Adrenal gland (tissue), 5 donors: ENCODE data around the gene RNU4-1.

Experiments
- POLR2A ChIP-seq, 2 donors: fragments of 450-650 bp; IDR thresholded peaks; one replicate each; pipeline ENCODE4 v1.6.1; 2017; ENCODE audit warnings: antibody characterized with exemption in 2 of 2, mild to moderate bottlenecking in 2 of 2, moderate library complexity in 1 of 2
- TF ChIP-seq, protein P1 (sequence below), 6 experiments: fragments of 450-650 bp in 4 of 6; fragments of 200-600 bp in 2 of 6; sonication (generic) in 1 of 6; IDR thresholded peaks; 1 replicate in 5 of 6; 2 replicates in 1 of 6; pipeline versions ENCODE4 v1.5.1 to v1.8.0; 2016 to 2021; ENCODE audit warnings: antibody characterized with exemption in 6 of 6, mild to moderate bottlenecking in 2 of 6, moderate library complexity in 1 of 6
- donor health status: DM: no; HTN: no; CAD: no.

DNA sequence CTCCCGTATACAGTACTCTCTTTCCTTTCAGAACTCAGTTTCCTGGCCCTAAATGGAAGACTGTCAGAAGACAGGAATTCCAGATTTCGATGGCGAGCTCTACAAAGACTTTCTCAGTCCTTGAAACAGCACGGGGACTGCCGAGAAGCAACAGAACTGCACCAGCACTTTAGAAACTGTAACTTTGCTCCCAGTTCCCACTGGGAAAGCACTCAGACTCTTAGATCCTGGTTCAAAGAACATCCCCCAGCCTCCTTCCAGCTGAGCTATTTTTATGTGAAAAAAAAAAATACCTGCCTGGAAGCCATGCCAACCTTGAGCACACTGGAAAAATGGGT, 29.3 kb downstream of the RNU4-1 start:
- TF ChIP-seq, protein P1, sequence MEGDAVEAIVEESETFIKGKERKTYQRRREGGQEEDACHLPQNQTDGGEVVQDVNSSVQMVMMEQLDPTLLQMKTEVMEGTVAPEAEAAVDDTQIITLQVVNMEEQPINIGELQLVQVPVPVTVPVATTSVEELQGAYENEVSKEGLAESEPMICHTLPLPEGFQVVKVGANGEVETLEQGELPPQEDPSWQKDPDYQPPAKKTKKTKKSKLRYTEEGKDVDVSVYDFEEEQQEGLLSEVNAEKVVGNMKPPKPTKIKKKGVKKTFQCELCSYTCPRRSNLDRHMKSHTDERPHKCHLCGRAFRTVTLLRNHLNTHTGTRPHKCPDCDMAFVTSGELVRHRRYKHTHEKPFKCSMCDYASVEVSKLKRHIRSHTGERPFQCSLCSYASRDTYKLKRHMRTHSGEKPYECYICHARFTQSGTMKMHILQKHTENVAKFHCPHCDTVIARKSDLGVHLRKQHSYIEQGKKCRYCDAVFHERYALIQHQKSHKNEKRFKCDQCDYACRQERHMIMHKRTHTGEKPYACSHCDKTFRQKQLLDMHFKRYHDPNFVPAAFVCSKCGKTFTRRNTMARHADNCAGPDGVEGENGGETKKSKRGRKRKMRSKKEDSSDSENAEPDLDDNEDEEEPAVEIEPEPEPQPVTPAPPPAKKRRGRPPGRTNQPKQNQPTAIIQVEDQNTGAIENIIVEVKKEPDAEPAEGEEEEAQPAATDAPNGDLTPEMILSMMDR (IDR thresholded peaks at IDR 0.05): no peak
- no peak for TF ChIP-seq POLR2A (IDR thresholded peaks at IDR 0.05)
